ENCODE data around the gene MAP2.

Gene MAP2

GRCh38 chr2:209713219-209713618, 289.4 kb downstream of the MAP2 start:
- no peak for DNase-seq (ENCODE audit: low read depth in 2 of 2)

DNA sequence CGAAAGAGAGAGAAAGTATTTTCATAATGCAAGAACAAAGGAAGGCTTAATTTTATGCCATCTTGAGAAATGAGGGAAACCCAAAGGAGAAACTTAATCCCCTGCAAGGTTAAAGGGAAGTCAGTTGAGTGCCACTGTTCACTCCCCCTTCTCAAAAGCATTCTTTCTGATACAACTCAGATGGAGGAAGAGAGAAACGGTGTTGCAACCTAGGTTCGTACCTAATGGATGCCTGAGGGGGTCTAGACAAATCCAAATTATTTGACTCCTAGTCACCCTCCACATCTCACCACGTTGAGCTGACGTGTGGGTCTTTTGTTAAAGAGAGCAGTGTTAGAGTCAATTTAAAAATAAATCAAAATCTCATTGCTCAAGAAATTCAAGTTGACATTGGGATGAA, 295.2 kb downstream of the MAP2 start:
- DNase-seq (ENCODE audit: low read depth in 2 of 2): no peak

DNA sequence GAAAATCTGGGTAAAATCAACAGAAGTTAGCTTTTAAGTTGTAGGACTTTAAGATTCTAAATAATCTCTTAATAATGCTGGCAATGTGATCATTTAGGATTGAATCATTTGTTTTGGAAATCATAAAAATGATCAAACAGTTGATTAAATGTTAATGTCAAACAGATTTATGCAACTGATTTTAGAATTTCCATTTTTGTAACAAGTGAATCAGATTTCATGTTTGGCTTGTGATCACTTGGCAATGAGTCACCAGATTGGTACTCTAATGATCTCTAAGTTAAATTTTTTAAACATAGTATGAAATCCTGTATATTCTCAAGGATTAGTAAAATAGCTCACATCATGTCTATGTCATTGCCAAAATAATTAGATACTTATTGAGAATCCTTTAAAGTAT, 297.6 kb downstream of the MAP2 start:
- DNase-seq (ENCODE audit: low read depth in 2 of 2): no peak

- no peak for DNase-seq (ENCODE audit: low read depth in 2 of 2)
Measured at GRCh38 chr2:209726311-209726710, 302.5 kb downstream of the MAP2 start.

DNA sequence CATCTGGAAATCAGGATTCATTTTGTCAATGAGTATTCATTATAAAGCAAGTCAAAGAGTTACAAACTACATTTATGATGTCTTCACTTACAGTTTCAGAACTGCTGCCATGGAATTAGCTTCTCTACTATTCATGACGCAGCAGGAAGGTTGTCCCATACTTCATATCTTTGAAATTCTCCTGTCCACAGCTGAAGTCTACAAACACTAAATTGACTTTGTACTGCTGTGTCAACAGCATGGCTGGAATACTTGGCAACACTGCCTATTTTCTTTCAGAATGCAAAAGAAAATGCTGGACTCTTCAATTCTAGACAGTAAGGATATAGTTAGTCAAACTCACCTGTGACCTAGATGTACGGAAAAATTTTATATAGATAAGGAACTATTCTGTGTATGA, 303.2 kb downstream of the MAP2 start:
- no peak for DNase-seq (ENCODE audit: low read depth in 2 of 2)

DNA sequence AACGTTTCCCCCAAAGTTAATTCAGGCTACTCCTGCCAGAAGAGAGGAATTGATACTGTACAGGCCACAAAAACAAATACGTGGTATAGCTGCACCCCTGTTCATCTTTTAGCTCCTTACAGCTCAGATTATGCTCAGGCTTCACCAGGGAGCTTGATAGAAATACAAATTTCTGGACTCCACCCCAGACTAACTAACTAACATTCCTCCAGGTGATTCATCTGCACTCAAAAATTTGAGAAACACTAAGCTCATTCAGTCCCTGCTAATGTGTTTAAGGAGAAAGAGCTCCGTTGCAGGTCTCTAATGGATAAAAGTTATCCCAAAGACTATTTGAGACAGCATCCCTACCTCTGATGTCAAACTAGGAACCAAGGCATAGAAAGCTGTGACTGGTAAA, 311.0 kb downstream of the MAP2 start:
- no peak for DNase-seq (ENCODE audit: low read depth in 2 of 2)

DNA sequence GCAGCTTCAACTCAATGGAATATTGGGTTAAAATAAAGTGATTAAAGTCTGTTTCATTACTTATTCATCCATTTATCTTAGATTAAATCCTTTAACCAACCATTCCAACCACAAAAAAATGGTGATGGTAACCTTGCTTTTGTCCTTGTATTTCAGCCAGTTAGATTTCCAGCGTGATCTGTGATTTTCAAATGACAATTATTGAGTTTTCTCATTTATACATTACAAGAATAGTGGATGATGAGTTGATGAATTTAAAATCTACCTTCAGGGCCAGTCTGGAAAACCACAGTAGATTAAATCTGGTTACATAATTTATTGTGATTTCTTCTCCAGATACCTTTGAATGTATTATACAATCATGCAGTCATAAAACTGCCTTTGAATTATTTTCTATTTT, 318.1 kb downstream of the MAP2 start:
- no peak for DNase-seq (ENCODE audit: low read depth in 2 of 2)

DNA sequence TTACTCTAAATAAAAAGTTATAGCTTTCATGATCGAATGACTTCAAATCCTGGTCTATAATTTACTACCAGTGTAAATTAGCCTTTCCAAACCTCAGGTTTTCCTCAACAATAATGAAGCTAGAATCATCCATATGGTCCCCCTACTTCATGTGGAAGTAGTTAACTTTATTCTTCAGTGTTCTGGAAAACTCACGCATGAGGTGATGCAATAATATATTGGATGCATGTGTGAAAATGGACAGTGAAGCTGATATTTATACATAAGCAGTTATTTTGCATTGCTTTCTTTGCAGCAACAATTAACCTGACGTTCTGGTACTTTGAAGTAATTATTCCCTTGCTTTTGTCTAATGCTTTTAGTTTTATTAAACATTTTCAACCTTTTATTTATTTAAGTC, 329.2 kb downstream of the MAP2 start:
- DNase-seq (ENCODE audit: low read depth in 2 of 2): no peak

- DNase-seq (ENCODE audit: low read depth in 2 of 2): no peak
Measured at GRCh38 chr2:209757163-209757562, 333.3 kb downstream of the MAP2 start.

- no peak for DNase-seq (ENCODE audit: low read depth in 2 of 2)
Measured at GRCh38 chr2:209761566-209761965, 337.7 kb downstream of the MAP2 start.

GRCh38 chr2:209762563-209762962, 338.7 kb downstream of the MAP2 start:
- no peak for DNase-seq (ENCODE audit: low read depth in 2 of 2)

- DNase-seq (ENCODE audit: low read depth in 2 of 2): no peak
Measured at GRCh38 chr2:209763106-209763505, 339.3 kb downstream of the MAP2 start.

GRCh38 chr2:209766613-209767012, 342.8 kb downstream of the MAP2 start:
- DNase-seq (ENCODE audit: low read depth in 2 of 2): no peak

DNA sequence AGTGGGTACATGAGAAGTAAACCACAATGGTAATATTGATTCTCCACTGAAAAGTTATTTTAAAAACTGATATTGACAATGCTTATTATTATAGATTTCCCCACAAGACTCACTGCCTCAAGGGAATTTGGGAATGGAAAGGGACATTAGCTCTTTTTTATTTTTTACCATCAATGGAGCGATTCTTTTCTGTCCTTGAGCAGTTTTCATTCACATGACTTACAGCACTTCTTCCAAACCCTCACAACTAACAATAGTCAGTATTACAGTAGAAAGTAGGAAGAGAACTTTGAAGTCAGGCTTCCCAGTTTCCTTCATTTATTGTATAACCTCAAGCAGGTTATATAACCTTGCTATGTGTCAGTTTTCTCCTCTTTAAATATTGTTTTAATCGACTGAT, 343.5 kb downstream of the MAP2 start:
- DNase-seq (ENCODE audit: low read depth in 2 of 2): no peak

DNA sequence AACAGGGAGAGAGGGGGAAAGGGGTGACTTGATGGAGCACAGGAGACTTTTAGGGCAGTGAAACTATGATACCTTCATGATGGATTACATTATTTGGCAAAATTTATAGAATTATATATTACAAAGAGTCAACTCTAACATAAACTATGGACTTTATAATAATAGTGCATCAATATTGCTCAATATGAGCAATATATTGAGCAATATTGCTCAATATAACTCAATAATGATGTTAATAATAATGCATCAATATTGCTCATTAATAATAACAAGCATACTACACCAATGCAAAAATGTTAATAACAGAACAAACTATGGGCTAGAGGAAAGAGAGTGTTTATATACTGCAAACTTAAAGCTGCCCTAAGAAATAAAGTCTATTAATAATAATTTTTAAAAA, 344.7 kb downstream of the MAP2 start:
- no peak for DNase-seq (ENCODE audit: low read depth in 2 of 2)

GRCh38 chr2:209771474-209772289, 347.8 kb downstream of the MAP2 start, which contains the start of gene UNC80:
UNC80 (plus strand) TSS chr2:209771832; CDS start chr2:209772073, 241 bp downstream.
- no peak for DNase-seq (ENCODE audit: low read depth in 2 of 2)

DNA sequence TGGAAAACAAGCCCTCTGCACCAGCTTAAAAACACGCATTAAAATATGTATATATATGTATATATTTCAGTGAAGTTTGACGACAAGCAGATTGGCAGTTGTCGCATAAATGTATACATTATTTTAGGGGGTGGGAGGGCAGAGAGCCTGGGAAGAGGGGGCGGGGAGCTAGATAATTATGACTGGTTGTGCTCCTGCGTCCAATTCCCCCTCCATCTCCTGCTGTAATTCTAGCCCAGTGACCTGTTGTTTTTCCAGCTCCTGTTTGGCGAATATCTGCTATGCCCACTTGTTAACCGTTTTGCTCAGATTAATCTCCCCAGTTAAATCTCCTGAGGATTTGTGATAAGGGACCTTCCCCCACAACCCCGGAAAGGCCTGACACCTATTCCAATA, 348.4 kb downstream of the MAP2 start:
- DNase-seq (ENCODE audit: low read depth in 2 of 2): no peak

DNA sequence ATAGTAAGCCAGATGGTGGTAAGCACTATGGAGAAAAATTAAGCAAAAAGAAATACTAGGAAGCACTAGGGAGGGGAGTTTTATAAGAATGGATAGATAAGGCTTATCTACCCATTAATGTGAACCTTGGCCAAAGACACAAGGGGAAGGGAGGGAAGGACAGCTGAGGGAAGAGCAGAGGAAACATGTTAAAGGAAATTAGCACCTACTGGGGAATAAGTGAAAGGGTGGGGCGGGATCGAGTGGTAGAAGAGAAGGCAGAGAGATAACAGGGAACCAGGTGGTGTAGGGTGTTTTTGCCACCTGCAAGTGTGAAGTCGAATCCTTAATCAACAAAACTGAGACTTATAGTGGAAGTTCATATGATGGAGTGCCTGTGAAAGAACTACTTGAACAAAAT, 349.5 kb downstream of the MAP2 start:
- no peak for DNase-seq (ENCODE audit: low read depth in 2 of 2)

All from stimulated activated CD8-positive, alpha-beta memory T cell treated with anti-CD3 and anti-CD28 coated beads, Interleukin-2, amount 100 ng/mL, for 1 hour (primary cell).